Fibroblast of lung (primary cell): ENCODE data around the gene RBBP6. TPM values are rescaled to one million over a fixed set of nuclear protein-coding genes. Genes with fewer than 3 reads are reported as not detected.
A peak's percentile ranks its signal among the peaks of the same experiment; 100 is the strongest.

Experiments used
- DNase-seq, 2 donors: peaks; one replicate each; pipeline versions ENCODE4 v3.0.0 to v3.0.0-alpha.2; 2010; ENCODE audit warnings: low read depth in 2 of 2
- H2AFZ ChIP-seq: 2 replicates; pipeline ENCODE4 v1.5.1; 2012; ENCODE audit warnings: low read length, control low read depth, inconsistent platforms
- H3K27ac ChIP-seq: 2 replicates; pipeline ENCODE4 v1.5.1; 2011; ENCODE audit warnings: low read length, control low read depth; ENCODE audit not compliant: insufficient read depth
- H3K27me3 ChIP-seq: 2 replicates; pipeline ENCODE4 v1.5.1; 2011; ENCODE audit warnings: mild to moderate bottlenecking, low read length; ENCODE audit not compliant: control insufficient read depth, insufficient read depth
- H3K36me3 ChIP-seq: 2 replicates; pipeline ENCODE4 v1.5.1; 2011; ENCODE audit warnings: low read length; ENCODE audit not compliant: control insufficient read depth, insufficient read depth
- H3K4me1 ChIP-seq: 2 replicates; pipeline ENCODE4 v1.5.1; 2011; ENCODE audit warnings: low read length; ENCODE audit not compliant: control insufficient read depth, insufficient read depth; ENCODE audit errors: extremely low read depth
- H3K4me2 ChIP-seq: 2 replicates; pipeline ENCODE4 v1.5.1; 2011; ENCODE audit warnings: low read length, control low read depth; ENCODE audit not compliant: insufficient read depth; ENCODE audit errors: extremely low read depth
- H3K4me3 ChIP-seq, 4 experiments: fragments of 200-600 bp in 1 of 4; sonication (generic) in 1 of 4; replicated peaks in 1 of 4; 2 replicates each; pipeline ENCODE4 v1.5.1; 2011 to 2016; ENCODE audit warnings: low read length in 4 of 4, low read depth in 3 of 4, mild to moderate bottlenecking in 3 of 4, control low read depth in 2 of 4, inconsistent platforms in 1 of 4, mixed read lengths in 1 of 4; ENCODE audit not compliant: insufficient read depth in 1 of 4; ENCODE audit errors: control extremely low read depth in 1 of 4
- H3K79me2 ChIP-seq: 2 replicates; pipeline ENCODE4 v1.5.1; 2012; ENCODE audit warnings: mild to moderate bottlenecking, low read length, inconsistent platforms; ENCODE audit not compliant: control insufficient read depth, insufficient read depth
- H3K9ac ChIP-seq: 2 replicates; pipeline ENCODE4 v1.5.1; 2011; ENCODE audit warnings: mild to moderate bottlenecking, low read length, control low read depth; ENCODE audit not compliant: insufficient read depth
- H3K9me3 ChIP-seq: 2 replicates; pipeline ENCODE4 v1.5.1; 2012; ENCODE audit warnings: low read depth, low read length; ENCODE audit not compliant: control insufficient read depth, insufficient read depth
- H4K20me1 ChIP-seq: 2 replicates; pipeline ENCODE4 v1.5.1; 2011; ENCODE audit warnings: low read length; ENCODE audit not compliant: control insufficient read depth, insufficient read depth; ENCODE audit errors: extremely low read depth
- CTCF ChIP-seq, 2 donors: IDR thresholded peaks in 1 of 2; conservative IDR thresholded peaks in 1 of 2; 1 replicate in 1 of 2; 2 replicates in 1 of 2; pipeline ENCODE4 v1.5.1; 2011 to 2012; ENCODE audit warnings: low read length in 2 of 2, control low read depth in 1 of 2, inconsistent platforms in 1 of 2, low read depth in 1 of 2, mild to moderate bottlenecking in 1 of 2
- EZH2 ChIP-seq: IDR thresholded peaks from 2 replicates; pipeline ENCODE4 v1.5.1; 2012; ENCODE audit warnings: low read length, control low read depth, mild to moderate bottlenecking; ENCODE audit errors: missing control alignments
- polyA plus RNA-seq, 2 donors: library from polyadenylated mRNA; depleted of rRNA in 1 of 2; stranded (reverse) in 1 of 2; unstranded in 1 of 2; fragments of >200 nt; gene quantifications; 2 replicates each; pipeline ENCODE4 v1.2.1, GENCODE V29; 2011 to 2012; ENCODE audit warnings: missing spikeins in 1 of 2
- total RNA-seq: library from RNA; depleted of rRNA; stranded (reverse); fragments of >200 nt; gene quantifications from 2 replicates; pipeline ENCODE4 v1.2.1, GENCODE V29; 2014

RBBP6 gene
- total and polyA plus RNA-seq, 2 donors (not counting 1 experiment from before 2014, with no cell fraction given): 16.8 to 26.4 TPM

GRCh38 chr16:24499193-24499814 is 40.1 kb upstream of the RBBP6 start:
- peak in 1 of 2 donors; percentile 22 for DNase-seq
- peak; percentile 26 to 41 for TF ChIP-seq CTCF (conservative IDR thresholded peaks at IDR 0.05 in 1 of 2, IDR thresholded peaks at IDR 0.05 in 1 of 2; ENCODE audit: low read depth in 1 of 2, low read length in 2 of 2)
- TF ChIP-seq EZH2: no peak
- no peak overlapping the region for H2AFZ ChIP-seq

GRCh38 chr16:24504472-24505345 is 34.7 kb upstream of the RBBP6 start:
- Histone ChIP-seq H3K36me3 (no peaks in the 10 kb centered on the region), H3K27me3 (peaks cover 2% of the 10 kb centered on the region), H3K4me3 (no peak overlapping the region), H3K4me1 (no peaks in the 10 kb centered on the region), H3K79me2 (no peaks in the 10 kb centered on the region), H4K20me1 (no peaks in the 10 kb centered on the region), H3K27ac (no peak overlapping the region), H3K9ac (no peak overlapping the region), H3K4me2 (no peak overlapping the region), H3K9me3 (no peaks in the 10 kb centered on the region), H2AFZ (peak overlapping the region; percentile 30)
- TF ChIP-seq EZH2 (no peak), CTCF (conservative IDR thresholded peaks at IDR 0.05 in 1 of 2, IDR thresholded peaks at IDR 0.05 in 1 of 2; ENCODE audit: low read depth in 1 of 2, low read length in 2 of 2) (peak; percentile 75 to 76)
- peak; percentile 36 to 68 for DNase-seq

More at GRCh38 chr16:24499193-24499814, 40.1 kb upstream of the RBBP6 start:
- no peak overlapping the region for H3K4me3 ChIP-seq
- no peak overlapping the region for H3K9ac ChIP-seq
- no peaks in the 10 kb centered on the region for H3K36me3 ChIP-seq
- no peaks in the 10 kb centered on the region for H3K79me2 ChIP-seq
- H3K9me3 ChIP-seq: no peaks in the 10 kb centered on the region
- peaks cover 2% of the 10 kb centered on the region for H3K27me3 ChIP-seq
- no peaks in the 10 kb centered on the region for H3K4me1 ChIP-seq
- no peak overlapping the region for H3K27ac ChIP-seq
- H3K4me2 ChIP-seq: no peak overlapping the region
- H4K20me1 ChIP-seq: no peaks in the 10 kb centered on the region

GRCh38 chr16:24505959-24506358 is 33.4 kb upstream of the RBBP6 start:
- Histone ChIP-seq H3K36me3 (no peaks in the 10 kb centered on the region), H2AFZ (no peak overlapping the region), H3K9me3 (no peaks in the 10 kb centered on the region), H4K20me1 (no peaks in the 10 kb centered on the region), H3K4me1 (no peaks in the 10 kb centered on the region), H3K27me3 (no peaks in the 10 kb centered on the region), H3K4me3 (no peak overlapping the region), H3K27ac (no peak overlapping the region), H3K9ac (no peak overlapping the region), H3K79me2 (no peaks in the 10 kb centered on the region), H3K4me2 (no peak overlapping the region)
- no peak for DNase-seq
- TF ChIP-seq EZH2 (no peak), CTCF (conservative IDR thresholded peaks at IDR 0.05 in 1 of 2, IDR thresholded peaks at IDR 0.05 in 1 of 2; ENCODE audit: low read depth in 1 of 2, low read length in 2 of 2) (no peak)
